ENCODE data around the gene COL4A2. TPM values are rescaled to one million over a fixed set of nuclear protein-coding genes. Genes with fewer than 3 reads are reported as not detected.

The COL4A2 gene
- total and polyA plus RNA-seq, 2 experiments from 2014 or later = 146 to 455 TPM

- H3K4me3 ChIP-seq = no peak overlapping the region
- in situ Hi-C loops (cut with MboI) = no loop called here
- H3K36me3 ChIP-seq (ENCODE audit: low read depth) = no peaks in the 10 kb centered on the region; the same call in 1 of the 2 replicates
- 64% methylated on average over 12 of the region's 12 CpGs for WGBS, 2 experiments (ENCODE audit: low coverage in 1 of 2, low lambda C conversion rate in 2 of 2, missing lambda C conversion rate in 2 of 2)
- H3F3A ChIP-seq (ENCODE audit: insufficient read depth) = peaks cover 12% of the 10 kb centered on the region
- H3K27me3 ChIP-seq (replicated peaks; ENCODE audit: insufficient read depth) = no peaks in the 10 kb centered on the region
- TF ChIP-seq EZH2phosphoT487 (IDR thresholded peaks at IDR 0.05; ENCODE audit: insufficient read depth, low read depth) = no peak
- no peak for TF ChIP-seq EZH2 (IDR thresholded peaks at IDR 0.05; ENCODE audit: insufficient read depth, poor library complexity, severe bottlenecking)
- H3K27ac ChIP-seq = no peak overlapping the region
- H3K9ac ChIP-seq = no peak overlapping the region
- no peaks in the 10 kb centered on the region for H3K9me2 ChIP-seq (ENCODE audit: insufficient read depth)
- H3K4me1 ChIP-seq (ENCODE audit: insufficient read depth) = peaks cover 6% of the 10 kb centered on the region
- no peaks in the 10 kb centered on the region for H3K9me3 ChIP-seq (ENCODE audit: low read depth)
- H2AFZ ChIP-seq = no peak overlapping the region
- DNase-seq = peak; percentile 9
- no peaks in the 10 kb centered on the region for H4K20me1 ChIP-seq (ENCODE audit: insufficient read depth)
- peaks cover 5% of the 10 kb centered on the region; the same call in 1 of the 2 replicates for H3K79me2 ChIP-seq (ENCODE audit: insufficient read depth)
- H3K4me2 ChIP-seq (ENCODE audit: unreplicated experiment) = no peak overlapping the region
Observed at GRCh38 chr13:110356362-110356761, 49.3 kb downstream of the COL4A2 start.

- Histone ChIP-seq H3K4me2 (ENCODE audit: unreplicated experiment) (no peak overlapping the region), H3K4me3 (no peak overlapping the region), H3K9ac (no peak overlapping the region), H3K79me2 (ENCODE audit: insufficient read depth) (no peaks in the 10 kb centered on the region), H3K9me2 (ENCODE audit: insufficient read depth) (no peaks in the 10 kb centered on the region), H3F3A (ENCODE audit: insufficient read depth) (peaks cover 24% of the 10 kb centered on the region), H3K27me3 (replicated peaks; ENCODE audit: insufficient read depth) (no peaks in the 10 kb centered on the region), H3K27ac (no peak overlapping the region), H3K4me1 (ENCODE audit: insufficient read depth) (peaks cover 16% of the 10 kb centered on the region), H3K36me3 (ENCODE audit: low read depth) (no peaks in the 10 kb centered on the region; the same call in 1 of the 2 replicates), H2AFZ (no peak overlapping the region), H4K20me1 (ENCODE audit: insufficient read depth) (no peaks in the 10 kb centered on the region), H3K9me3 (ENCODE audit: low read depth) (no peaks in the 10 kb centered on the region)
- DNase-seq = no peak
- 94 to 98% methylated on average over 4 of the region's 4 CpGs for WGBS, 2 experiments (ENCODE audit: low coverage in 1 of 2, low lambda C conversion rate in 2 of 2, missing lambda C conversion rate in 2 of 2)
- TF ChIP-seq EZH2 (IDR thresholded peaks at IDR 0.05; ENCODE audit: insufficient read depth, poor library complexity, severe bottlenecking) (no peak), EZH2phosphoT487 (IDR thresholded peaks at IDR 0.05; ENCODE audit: insufficient read depth, low read depth) (no peak)
- in situ Hi-C loops (cut with MboI) = no loop called here
Observed at GRCh38 chr13:110358381-110358780, 51.3 kb downstream of the COL4A2 start.

- 94 to 96% methylated on average over 7 of the region's 7 CpGs for WGBS, 2 experiments (ENCODE audit: low coverage in 1 of 2, low lambda C conversion rate in 2 of 2, missing lambda C conversion rate in 2 of 2)
- no peaks in the 10 kb centered on the region for H3K9me3 ChIP-seq (ENCODE audit: low read depth)
- H2AFZ ChIP-seq = no peak overlapping the region
- no peak for TF ChIP-seq EZH2phosphoT487 (IDR thresholded peaks at IDR 0.05; ENCODE audit: insufficient read depth, low read depth)
- TF ChIP-seq EZH2 (IDR thresholded peaks at IDR 0.05; ENCODE audit: insufficient read depth, poor library complexity, severe bottlenecking) = no peak
- H3K9me2 ChIP-seq (ENCODE audit: insufficient read depth) = no peaks in the 10 kb centered on the region
- no peaks in the 10 kb centered on the region; the same call in 1 of the 2 replicates for H3K36me3 ChIP-seq (ENCODE audit: low read depth)
- H3K9ac ChIP-seq = no peak overlapping the region
- no peak overlapping the region for H3K27ac ChIP-seq
- H3K79me2 ChIP-seq (ENCODE audit: insufficient read depth) = no peaks in the 10 kb centered on the region
- no peak overlapping the region for H3K4me3 ChIP-seq
- H3K4me2 ChIP-seq (ENCODE audit: unreplicated experiment) = no peak overlapping the region
- DNase-seq = no peak
- no peaks in the 10 kb centered on the region for H4K20me1 ChIP-seq (ENCODE audit: insufficient read depth)
- peaks cover 16% of the 10 kb centered on the region for H3K4me1 ChIP-seq (ENCODE audit: insufficient read depth)
- in situ Hi-C loops (cut with MboI) = no loop called here
- no peaks in the 10 kb centered on the region for H3K27me3 ChIP-seq (replicated peaks; ENCODE audit: insufficient read depth)
- H3F3A ChIP-seq (ENCODE audit: insufficient read depth) = peaks cover 20% of the 10 kb centered on the region
Observed at GRCh38 chr13:110359840-110360301, 52.8 kb downstream of the COL4A2 start.

GRCh38 chr13:110360598-110360997 lies 53.5 kb downstream of the COL4A2 start:
- peak overlapping the region; percentile 88 for H3K27ac ChIP-seq
- no peak overlapping the region for H3K4me3 ChIP-seq
- peak overlapping the region; percentile 29 for H3K4me2 ChIP-seq (ENCODE audit: unreplicated experiment)
- H3K79me2 ChIP-seq (ENCODE audit: insufficient read depth) = no peaks in the 10 kb centered on the region
- H3F3A ChIP-seq (ENCODE audit: insufficient read depth) = peaks cover 18% of the 10 kb centered on the region
- TF ChIP-seq EZH2 (IDR thresholded peaks at IDR 0.05; ENCODE audit: insufficient read depth, poor library complexity, severe bottlenecking) (no peak), EZH2phosphoT487 (IDR thresholded peaks at IDR 0.05; ENCODE audit: insufficient read depth, low read depth) (no peak)
- H3K4me1 ChIP-seq (ENCODE audit: insufficient read depth) = peaks cover 16% of the 10 kb centered on the region
- H2AFZ ChIP-seq = no peak overlapping the region
- no peaks in the 10 kb centered on the region for H3K9me2 ChIP-seq (ENCODE audit: insufficient read depth)
- no peaks in the 10 kb centered on the region; the same call in 1 of the 2 replicates for H3K36me3 ChIP-seq (ENCODE audit: low read depth)
- in situ Hi-C loops (cut with MboI) = no loop called here
- no peaks in the 10 kb centered on the region for H4K20me1 ChIP-seq (ENCODE audit: insufficient read depth)
- no peaks in the 10 kb centered on the region for H3K9me3 ChIP-seq (ENCODE audit: low read depth)
- H3K27me3 ChIP-seq (replicated peaks; ENCODE audit: insufficient read depth) = no peaks in the 10 kb centered on the region
- 85 to 89% methylated on average over 11 of the region's 11 CpGs for WGBS, 2 experiments (ENCODE audit: low coverage in 1 of 2, low lambda C conversion rate in 2 of 2, missing lambda C conversion rate in 2 of 2)
- peak overlapping the region; percentile 56 for H3K9ac ChIP-seq
- DNase-seq = no peak
